K562 (cell line): ENCODE measurements around the gene HSPB6. TPM values are rescaled to one million over a fixed set of nuclear protein-coding genes. Genes with fewer than 3 reads are reported as not detected.

Experiments
- CBFA2T2 ChIP-seq: fragments of 450-650 bp; conservative IDR thresholded peaks from 2 replicates; pipeline ENCODE4 v1.6.1; 2017; ENCODE audit warnings: mild to moderate bottlenecking
- CBX1 ChIP-seq: sonication (generic); IDR thresholded peaks from 2 replicates; pipeline ENCODE4 v1.6.1; 2016; ENCODE audit warnings: antibody characterized with exemption, low read depth, mild to moderate bottlenecking
- CEBPB ChIP-seq: fragments of 450-650 bp; IDR thresholded peaks from 2 replicates; pipeline ENCODE4 v1.6.1; 2016; ENCODE audit warnings: missing genetic modification characterization, missing compliant biosample characterization
- ELF1 ChIP-seq: fragments of 200-800 bp; sonication (Bioruptor generic); IDR thresholded peaks from 2 replicates; pipeline ENCODE4 v1.6.1; 2016; ENCODE audit warnings: missing genetic modification characterization, missing compliant biosample characterization
- ELF4 ChIP-seq: fragments of 450-650 bp; formaldehyde crosslinking; IDR thresholded peaks from 2 replicates; pipeline ENCODE4 v1.4.0; 2022; ENCODE audit warnings: missing genetic modification characterization
- KDM1A ChIP-seq, 2 experiments: fragments of 450-650 bp; IDR thresholded peaks; 2 replicates each; pipeline ENCODE4 v1.6.1; 2016; ENCODE audit warnings: mild to moderate bottlenecking in 2 of 2
- MEIS2 ChIP-seq: fragments of 450-650 bp; IDR thresholded peaks from 2 replicates; pipeline ENCODE4 v1.6.1; 2014; ENCODE audit warnings: mild to moderate bottlenecking; ENCODE audit not compliant: partially characterized antibody
- MTF1 ChIP-seq: fragments of 250-450 bp; sonication (Bioruptor Pico); IDR thresholded peaks from 2 replicates; pipeline ENCODE4 v1.9.0; 2021; ENCODE audit warnings: moderate library complexity, mild to moderate bottlenecking, inconsistent platforms, borderline replicate concordance
- NR2F6 ChIP-seq: fragments of 450-650 bp; formaldehyde crosslinking; IDR thresholded peaks from 2 replicates; pipeline ENCODE4 v1.4.0; 2020; ENCODE audit warnings: mild to moderate bottlenecking
- PCBP1 ChIP-seq: fragments of 200-400 bp; formaldehyde crosslinking; IDR thresholded peaks from 2 replicates; pipeline ENCODE4 v1.6.1; 2018; ENCODE audit warnings: mild to moderate bottlenecking, low read depth, low read length; ENCODE audit not compliant: poor library complexity, severe bottlenecking
- SAP30 ChIP-seq: fragments of 200-600 bp; sonication (generic); IDR thresholded peaks from 2 replicates; pipeline ENCODE4 v1.6.1; 2012; ENCODE audit warnings: borderline replicate concordance, low read depth, mild to moderate bottlenecking, moderate library complexity, low read length, control low read depth, inconsistent platforms; ENCODE audit not compliant: insufficient read depth, poor library complexity, severe bottlenecking
- SMAD4 ChIP-seq: fragments of 250-450 bp; sonication (Bioruptor Pico); conservative IDR thresholded peaks from 2 replicates; pipeline ENCODE4 v1.8.0; 2021; ENCODE audit warnings: inconsistent platforms, mild to moderate bottlenecking, moderate library complexity
- STAG1 ChIP-seq: sonication (generic); formaldehyde crosslinking; IDR thresholded peaks from 2 replicates; pipeline ENCODE4 v1.5.0; 2020; ENCODE audit warnings: missing genetic modification reagents, borderline replicate concordance
- XRCC4 ChIP-seq: IDR thresholded peaks from one replicate; pipeline ENCODE4 v1.6.1; 2011; ENCODE audit not compliant: insufficient read depth, insufficient read length; ENCODE audit errors: extremely low read depth
- ZBTB12 ChIP-seq: fragments of 250-450 bp; sonication (Bioruptor Pico); IDR thresholded peaks from 2 replicates; pipeline ENCODE4 v1.4.0; 2020
- ZNF197 ChIP-seq: fragments of 200-800 bp; sonication (Bioruptor generic); IDR thresholded peaks from 2 replicates; pipeline ENCODE4 v1.6.1; 2016; ENCODE audit warnings: low read depth, missing genetic modification characterization, missing compliant biosample characterization
- ZNF347 ChIP-seq: fragments of 450-650 bp; formaldehyde crosslinking; IDR thresholded peaks from 2 replicates; pipeline ENCODE4 v1.4.0; 2020; ENCODE audit warnings: low read depth, mild to moderate bottlenecking, moderate library complexity
- ZNF395 ChIP-seq: fragments of 200-800 bp; sonication (Bioruptor generic); IDR thresholded peaks from 2 replicates; pipeline ENCODE4 v1.6.1; 2017; ENCODE audit warnings: missing genetic modification characterization, missing compliant biosample characterization
- ZSCAN32 ChIP-seq: fragments of 450-650 bp; formaldehyde crosslinking; IDR thresholded peaks from 2 replicates; pipeline ENCODE4 v1.4.0; 2020; ENCODE audit warnings: mild to moderate bottlenecking, moderate library complexity
- polyA plus RNA-seq, 8 experiments: library from polyadenylated mRNA; depleted of rRNA in 4 of 8; stranded (reverse) in 5 of 8; unstranded in 3 of 8; fragments of >200 nt; fragmentation: Nextera tagmentation in 2 of 8; fragmentation: Illumina TruSeq in 1 of 8; extraction: Ambion mirVana in 2 of 8; extraction: Trizol in 1 of 8; gene quantifications; 2 replicates each; pipeline versions ENCODE4 v1.2.1 to v1.2.3, GENCODE V29; 2011 to 2014; ENCODE audit warnings: inconsistent platforms in 1 of 8, missing spikeins in 1 of 8
- total RNA-seq, 7 experiments: library from RNA; depleted of rRNA in 6 of 7; stranded (reverse); fragments of >200 nt in 6 of 7; fragmentation: Illumina TruSeq in 2 of 7; extraction: Trizol in 2 of 7; gene quantifications; 2 replicates each; pipeline versions ENCODE4 v1.2.1 to v1.2.3, GENCODE V29; 2011 to 2021; ENCODE audit warnings: low replicate concordance in 1 of 7
- TF ChIP-seq, protein P1 (sequence below): fragments of 250-450 bp; sonication (Bioruptor Pico); IDR thresholded peaks from 2 replicates; pipeline ENCODE4 v1.4.0; 2020; ENCODE audit warnings: mild to moderate bottlenecking
- TF ChIP-seq, protein P2 (sequence below): fragments of 450-650 bp; formaldehyde crosslinking; IDR thresholded peaks from 2 replicates; pipeline ENCODE4 v1.4.0; 2022; ENCODE audit warnings: mild to moderate bottlenecking, moderate library complexity

The HSPB6 gene
- total and polyA plus RNA-seq, 9 of the 15 experiments (the other 6 are each of a cell fraction or from before 2014, with no cell fraction given), result 0.55 TPM; not detected in 8

- peak; percentile 30; the same call in 1 of the 2 replicates for TF ChIP-seq ZBTB12 (CRISPR knock-in tag)
- TF ChIP-seq ZNF395 (CRISPR knock-in tag), result no peak
- TF ChIP-seq MEIS2, result no peak
- TF ChIP-seq ELF1, result peak; percentile 84; the same call in 1 of the 2 replicates
- TF ChIP-seq SMAD4 (CRISPR knock-in tag), result peak; percentile 52; the same call in 1 of the 2 replicates
- no peak for TF ChIP-seq CBX1
- no peak for TF ChIP-seq ZNF347 (CRISPR knock-in tag)
- TF ChIP-seq CEBPB (tag), result no peak
- TF ChIP-seq SAP30, result peak; percentile 76
- TF ChIP-seq ZSCAN32 (CRISPR knock-in tag), result no peak
- TF ChIP-seq KDM1A (IDR thresholded peaks at IDR 0.05), result no peak
- peak; percentile 78; the same call in 1 of the 2 replicates for TF ChIP-seq NR2F6 (CRISPR knock-in tag)
- no peak for TF ChIP-seq STAG1 (CRISPR knock-in tag)
- TF ChIP-seq ELF4, result 0 out of 2 replicates have a peak, but pooled peaks have one; percentile 20
- TF ChIP-seq, protein P1, sequence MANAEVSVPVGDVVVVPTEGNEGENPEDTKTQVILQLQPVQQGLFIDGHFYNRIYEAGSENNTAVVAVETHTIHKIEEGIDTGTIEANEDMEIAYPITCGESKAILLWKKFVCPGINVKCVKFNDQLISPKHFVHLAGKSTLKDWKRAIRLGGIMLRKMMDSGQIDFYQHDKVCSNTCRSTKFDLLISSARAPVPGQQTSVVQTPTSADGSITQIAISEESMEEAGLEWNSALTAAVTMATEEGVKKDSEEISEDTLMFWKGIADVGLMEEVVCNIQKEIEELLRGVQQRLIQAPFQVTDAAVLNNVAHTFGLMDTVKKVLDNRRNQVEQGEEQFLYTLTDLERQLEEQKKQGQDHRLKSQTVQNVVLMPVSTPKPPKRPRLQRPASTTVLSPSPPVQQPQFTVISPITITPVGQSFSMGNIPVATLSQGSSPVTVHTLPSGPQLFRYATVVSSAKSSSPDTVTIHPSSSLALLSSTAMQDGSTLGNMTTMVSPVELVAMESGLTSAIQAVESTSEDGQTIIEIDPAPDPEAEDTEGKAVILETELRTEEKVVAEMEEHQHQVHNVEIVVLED (CRISPR knock-in tag), result peak; percentile 41
- no peak for TF ChIP-seq XRCC4
- no peak for TF ChIP-seq ZNF197
- peak; percentile 33 for TF ChIP-seq PCBP1
- TF ChIP-seq, protein P2, sequence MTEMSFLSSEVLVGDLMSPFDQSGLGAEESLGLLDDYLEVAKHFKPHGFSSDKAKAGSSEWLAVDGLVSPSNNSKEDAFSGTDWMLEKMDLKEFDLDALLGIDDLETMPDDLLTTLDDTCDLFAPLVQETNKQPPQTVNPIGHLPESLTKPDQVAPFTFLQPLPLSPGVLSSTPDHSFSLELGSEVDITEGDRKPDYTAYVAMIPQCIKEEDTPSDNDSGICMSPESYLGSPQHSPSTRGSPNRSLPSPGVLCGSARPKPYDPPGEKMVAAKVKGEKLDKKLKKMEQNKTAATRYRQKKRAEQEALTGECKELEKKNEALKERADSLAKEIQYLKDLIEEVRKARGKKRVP, result no peak
- TF ChIP-seq CBFA2T2, result no peak
- TF ChIP-seq MTF1 (CRISPR knock-in tag), result no peak
Observed at GRCh38 chr19:35757749-35758608, 1.1 kb upstream of the HSPB6 start, which contains the start of gene PROSER3 (continued).
